HK-2 (cell line): ENCODE measurements around the gene CNDP1.
A peak's percentile ranks its signal among the peaks of the same experiment; 100 is the strongest.

Experiments used
- DNase-seq: peaks from one replicate; pipeline ENCODE4 v3.0.0-alpha.2; 2018; ENCODE audit not compliant: unreplicated experiment

Gene CNDP1

DNA sequence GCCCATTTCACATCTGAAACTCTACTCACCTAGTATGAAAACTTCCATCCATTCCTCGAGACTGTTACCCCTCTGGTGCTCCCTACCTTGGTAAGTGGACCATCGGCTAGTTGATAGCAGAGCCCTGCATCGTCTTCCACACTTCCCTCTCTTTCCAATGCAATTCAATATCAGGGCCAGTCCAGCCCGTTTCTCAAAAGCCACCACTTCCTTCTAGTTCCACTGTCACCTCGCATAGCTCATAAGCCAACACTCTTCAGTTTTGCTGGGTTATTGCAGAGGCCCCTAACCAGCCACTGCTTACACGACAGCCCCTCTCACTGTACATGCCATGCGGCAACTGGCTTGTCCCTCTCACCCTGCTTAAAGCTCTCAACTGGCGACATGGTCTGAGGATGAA is 53.1 kb downstream of the CNDP1 start:
- no peak for DNase-seq

DNA sequence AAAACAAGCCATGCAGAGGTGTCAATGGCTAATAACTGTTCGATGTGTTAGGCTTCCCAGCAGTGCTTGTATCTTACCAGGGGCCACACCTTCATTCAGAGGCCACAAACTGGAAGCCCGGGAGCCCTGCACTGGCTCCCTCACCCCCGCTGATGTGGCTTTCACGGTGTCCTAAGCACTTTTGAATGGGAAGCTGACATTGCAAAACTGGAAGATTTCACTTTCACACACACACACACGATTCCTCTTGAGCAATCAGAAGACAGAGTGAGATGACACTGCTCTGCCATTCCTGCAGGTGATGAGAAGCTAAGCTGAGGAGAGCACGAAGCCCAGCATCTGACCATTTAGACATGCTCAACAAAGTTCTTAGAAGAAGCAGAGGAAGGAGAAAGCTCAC is 54.7 kb downstream of the CNDP1 start:
- no peak for DNase-seq

DNA sequence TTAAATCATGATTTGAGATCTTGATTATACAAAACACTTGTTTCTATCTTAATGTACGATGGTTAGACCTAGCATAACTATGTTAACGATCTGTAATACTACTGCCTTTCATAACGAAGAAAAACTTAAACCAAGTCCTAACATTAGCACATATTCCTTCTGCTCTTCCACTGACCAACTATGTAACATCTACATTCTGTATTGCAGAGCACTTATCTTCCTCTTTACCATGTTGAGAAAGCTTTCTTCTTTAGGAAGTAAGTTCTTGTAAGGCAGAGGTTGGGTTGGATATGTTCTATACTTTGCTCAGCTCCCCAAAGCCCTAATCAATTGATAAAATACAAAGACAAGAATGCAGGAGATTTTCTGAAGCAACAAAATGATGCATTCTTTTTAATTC is 55.5 kb downstream of the CNDP1 start:
- DNase-seq = no peak

DNA sequence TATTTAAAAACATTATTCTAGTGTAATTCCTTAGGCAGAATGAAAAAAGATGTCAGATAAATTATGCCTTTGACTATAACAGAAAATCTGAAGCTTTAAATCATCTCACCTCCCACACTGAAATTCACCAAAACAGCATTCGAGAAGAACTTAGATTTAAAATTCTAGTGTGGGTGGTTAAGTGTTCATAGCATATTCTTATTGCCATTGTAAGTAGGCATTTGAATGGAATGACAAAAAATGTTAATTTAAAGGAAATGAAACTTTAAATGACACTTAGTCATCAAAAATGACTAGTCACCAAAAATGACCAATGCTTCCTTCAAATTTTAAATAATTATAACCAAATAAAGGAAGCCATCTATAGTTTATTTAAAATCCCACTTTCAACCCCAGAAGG is 56.4 kb downstream of the CNDP1 start:
- DNase-seq = no peak

DNA sequence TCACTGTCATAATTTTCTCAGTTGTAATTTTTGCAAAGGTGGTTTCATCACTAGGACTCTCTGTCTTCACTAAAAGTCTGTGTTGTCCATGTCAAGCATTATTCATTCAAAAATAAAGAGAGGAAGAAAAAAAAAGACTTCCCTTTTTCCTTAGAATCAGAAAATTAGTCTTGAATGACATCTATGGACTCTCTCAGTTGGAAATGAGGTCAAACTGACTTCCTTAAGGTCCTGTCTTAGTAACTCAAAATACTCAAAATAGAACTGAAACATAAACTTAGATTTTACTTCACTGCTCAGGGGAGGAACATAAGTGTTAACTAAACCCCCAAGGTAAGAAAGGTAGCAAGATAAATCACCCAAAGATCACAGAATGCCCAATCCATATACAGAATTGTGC is 61.1 kb downstream of the CNDP1 start:
- no peak for DNase-seq

DNA sequence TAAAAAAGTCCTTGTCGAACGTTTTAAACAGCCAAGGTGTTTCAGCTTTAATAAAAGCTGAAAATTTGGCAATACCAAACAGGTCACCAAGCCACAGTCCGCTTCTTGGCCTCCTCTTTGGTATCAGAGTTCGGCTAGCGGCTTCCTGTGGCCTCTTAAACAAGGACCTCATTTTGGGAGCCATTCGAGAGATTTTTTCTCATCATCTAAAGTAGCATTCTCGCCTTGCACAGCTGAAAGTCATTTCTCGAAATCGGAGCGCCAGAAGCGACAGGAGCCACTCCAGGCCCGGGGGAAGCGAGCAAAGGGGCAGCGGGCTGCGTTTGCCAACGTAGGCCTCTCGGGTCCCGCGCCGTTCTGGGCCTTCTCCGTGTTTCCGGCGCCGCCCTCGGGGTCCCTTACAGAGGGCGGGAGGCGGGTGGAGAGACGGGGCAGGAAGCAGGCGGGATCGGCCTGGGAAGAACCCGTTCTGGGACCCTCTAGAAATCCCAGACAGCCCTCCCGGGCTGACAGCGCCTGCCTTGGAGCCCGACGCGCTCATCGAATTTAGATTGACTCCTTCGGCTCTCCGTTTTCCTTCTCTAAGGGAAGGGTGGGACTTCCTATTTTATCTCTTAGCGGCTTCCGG is 62.8 kb downstream of the CNDP1 start:
- DNase-seq = peak; percentile 60

DNA sequence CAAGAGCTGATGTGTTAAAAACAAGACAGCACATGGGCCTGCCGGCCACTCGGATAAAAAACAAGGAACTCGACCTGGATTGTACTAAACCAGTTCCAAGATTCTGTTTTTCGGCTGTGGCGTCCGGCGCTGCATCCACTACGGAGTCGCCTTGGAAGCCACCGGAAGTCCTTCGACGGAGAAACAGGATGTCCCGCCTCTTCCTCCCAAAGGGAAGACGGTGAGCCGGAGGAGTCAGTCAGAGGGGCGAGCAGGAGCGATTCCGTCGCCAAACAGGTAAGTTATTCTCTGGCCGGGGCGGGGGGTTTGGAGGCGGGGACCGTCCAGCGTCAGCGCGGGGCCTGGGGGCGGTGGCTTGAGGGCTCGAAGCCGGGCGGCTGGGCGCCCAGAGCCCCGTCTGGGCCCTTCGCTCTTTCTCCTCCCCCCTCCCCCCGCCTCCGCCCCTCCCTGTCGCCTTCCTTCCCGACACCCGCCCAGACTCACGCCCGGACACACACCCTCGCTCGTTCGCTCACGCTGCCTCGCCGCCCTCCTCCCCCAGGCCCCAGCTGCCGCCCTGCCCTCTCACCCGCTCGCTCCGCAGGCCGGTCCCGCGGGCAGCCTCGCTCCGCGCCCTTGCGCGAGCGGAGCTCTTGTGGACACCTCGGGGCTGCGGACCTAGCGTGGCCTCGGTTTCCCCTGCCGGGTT is 63.5 kb downstream of the CNDP1 start, which contains the start of gene ZNF407:
Gene ZNF407 (plus strand): TSS at position 209 of the 688 bp plus-strand sequence. CDS start 33,150 bp downstream, outside the sequence.
- DNase-seq = peak; percentile 81

DNA sequence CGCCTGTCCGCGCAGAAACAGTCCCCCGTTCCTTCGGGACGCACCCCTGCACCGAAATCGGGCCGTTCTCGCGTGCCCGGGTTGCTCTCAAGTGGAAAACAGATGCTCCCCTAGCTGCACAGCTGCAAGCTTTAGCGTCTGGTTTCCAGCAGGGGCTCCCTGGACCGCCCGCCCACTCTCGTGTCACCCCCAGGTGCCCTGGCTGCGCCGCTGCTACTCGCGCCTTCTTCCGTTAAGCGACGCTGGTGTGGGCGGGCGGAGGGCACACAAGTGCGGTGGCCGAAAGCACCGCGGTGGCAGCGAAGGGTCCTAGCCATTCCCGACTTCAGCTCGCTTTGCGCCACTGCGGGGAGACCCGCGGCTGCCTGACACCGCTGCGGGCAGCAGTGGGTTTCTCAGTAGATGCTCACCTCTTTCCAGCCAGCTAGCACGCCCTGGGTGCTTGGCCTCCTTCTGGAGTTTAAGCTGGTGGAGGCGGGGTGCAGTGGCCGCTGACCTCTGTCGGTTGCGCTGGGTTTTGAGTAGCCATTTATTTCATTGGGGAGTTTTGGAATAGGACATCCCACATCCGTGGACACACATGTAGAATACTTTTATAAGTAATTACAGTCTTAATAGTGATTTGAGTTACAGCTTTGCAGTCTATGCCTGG is 64.2 kb downstream of the CNDP1 start:
- DNase-seq = peak; percentile 42

DNA sequence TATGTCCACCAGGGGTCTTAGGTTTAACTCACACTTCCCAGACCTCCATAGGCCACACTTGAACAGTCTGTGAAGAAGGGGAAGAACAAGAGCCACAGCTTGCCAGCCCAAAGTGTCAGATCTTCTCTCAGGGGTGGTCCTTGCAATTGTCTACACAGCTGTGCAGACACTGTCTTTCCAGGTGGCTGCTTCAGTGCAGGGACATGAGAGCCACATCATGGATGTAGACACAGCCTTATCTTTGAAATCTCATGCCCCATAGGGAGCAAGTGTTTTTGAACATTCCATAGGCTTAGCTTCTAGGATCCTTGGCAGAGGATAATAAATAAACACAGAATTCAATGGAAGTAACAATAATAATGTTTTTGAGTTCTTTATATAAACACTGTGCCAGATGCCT is 70.1 kb downstream of the CNDP1 start:
- DNase-seq = no peak

DNA sequence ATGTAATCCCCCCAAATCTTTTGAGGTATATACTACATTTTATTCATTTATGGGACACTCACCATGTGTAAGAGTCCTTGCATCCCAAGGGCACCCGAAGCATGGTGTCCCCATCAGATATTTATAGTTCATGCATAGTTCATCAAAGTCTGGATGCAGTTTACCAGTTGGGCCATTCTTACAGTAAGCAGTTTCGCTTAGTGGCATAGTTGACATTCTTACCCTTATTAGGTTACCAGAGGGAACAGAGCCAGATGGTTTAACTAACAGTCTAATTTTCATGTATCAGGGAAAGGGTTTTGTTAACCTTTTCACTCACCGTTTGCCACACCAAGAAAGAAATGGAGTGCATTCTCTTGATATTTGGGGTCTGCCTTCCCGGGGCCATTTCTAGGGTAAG is 70.5 kb downstream of the CNDP1 start:
- no peak for DNase-seq

DNA sequence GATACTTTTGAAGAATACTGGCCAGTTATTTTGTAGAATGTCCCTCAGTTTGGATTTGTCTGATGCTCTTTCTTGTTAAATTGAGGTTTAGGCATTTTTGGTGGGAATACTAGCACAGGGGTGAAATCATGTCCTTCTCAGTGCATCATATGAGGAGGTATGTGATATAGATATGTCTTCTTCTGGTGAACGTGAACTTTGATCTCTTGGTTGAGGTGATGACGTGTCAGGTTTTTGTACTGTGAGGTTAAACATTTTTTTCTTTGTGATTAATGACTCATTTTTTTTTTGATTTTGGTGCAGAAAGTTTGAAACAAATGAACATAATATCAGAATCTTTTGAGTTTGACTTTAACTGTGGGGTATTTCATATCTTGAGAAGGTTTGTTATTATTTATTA is 74.4 kb downstream of the CNDP1 start:
- DNase-seq = no peak

DNA sequence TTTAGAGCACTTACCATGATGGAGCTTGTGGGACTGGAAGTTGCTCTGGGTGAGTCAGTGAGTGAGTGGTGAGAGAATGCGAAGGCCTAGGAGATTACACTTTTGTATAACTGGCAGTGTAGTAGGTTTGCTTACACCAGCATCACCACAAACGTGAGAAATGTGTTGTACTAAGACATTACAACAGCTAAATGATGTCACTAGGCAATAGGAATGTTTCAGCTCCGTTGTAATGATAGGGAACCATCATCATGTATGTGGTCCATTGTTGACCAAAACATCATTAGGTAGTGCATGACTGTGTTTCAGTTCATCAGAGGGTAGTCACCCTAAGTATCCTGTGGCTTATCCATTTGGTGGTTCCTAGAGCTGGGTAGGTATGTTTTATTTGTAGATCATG is 75.2 kb downstream of the CNDP1 start:
- DNase-seq = no peak

DNA sequence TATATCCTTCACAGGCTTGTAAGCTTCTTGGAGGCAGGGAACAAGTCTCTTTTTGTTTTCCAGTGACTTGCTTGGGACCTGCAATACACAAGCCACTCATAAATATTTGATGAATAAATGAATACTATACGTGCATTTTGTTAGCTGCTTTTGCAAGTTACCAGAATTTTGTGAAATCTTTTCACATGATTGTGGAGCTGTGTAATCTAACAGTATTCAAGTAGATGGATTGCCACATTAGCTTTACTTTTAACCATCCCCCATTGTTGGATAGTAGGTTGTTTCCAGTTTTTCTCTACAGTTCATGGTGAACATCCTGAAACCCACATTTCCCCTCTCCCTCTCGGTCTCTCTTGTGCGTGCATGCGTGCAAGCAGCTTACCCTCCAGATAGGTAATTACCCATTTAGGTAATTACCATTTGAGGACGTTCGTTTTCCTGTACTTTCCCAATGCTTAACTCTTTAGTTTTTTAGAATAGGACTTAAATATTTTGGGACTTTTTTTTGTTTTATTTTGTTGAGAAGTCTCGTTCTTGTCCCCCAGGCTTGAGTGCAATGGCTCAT is 75.8 kb downstream of the CNDP1 start:
- DNase-seq = no peak

DNA sequence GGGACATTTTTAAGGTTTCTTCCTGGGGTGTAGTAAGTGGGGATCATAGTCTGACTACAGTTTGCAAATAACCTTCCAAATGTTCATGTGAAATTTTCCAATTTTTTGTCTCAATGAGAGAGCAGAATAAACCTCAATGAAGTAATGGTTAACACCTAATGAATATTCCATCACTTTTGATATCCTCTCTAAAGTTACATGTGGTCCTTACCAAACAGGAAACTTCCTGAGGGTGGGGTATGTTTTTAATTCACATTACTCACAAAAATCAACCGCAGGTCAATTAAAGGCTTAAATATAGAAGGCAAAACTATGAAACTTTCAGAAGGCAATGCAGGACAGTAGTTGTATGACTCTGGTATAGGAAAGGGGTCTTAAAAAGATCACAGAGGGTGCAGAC is 76.6 kb downstream of the CNDP1 start:
- DNase-seq = no peak

DNA sequence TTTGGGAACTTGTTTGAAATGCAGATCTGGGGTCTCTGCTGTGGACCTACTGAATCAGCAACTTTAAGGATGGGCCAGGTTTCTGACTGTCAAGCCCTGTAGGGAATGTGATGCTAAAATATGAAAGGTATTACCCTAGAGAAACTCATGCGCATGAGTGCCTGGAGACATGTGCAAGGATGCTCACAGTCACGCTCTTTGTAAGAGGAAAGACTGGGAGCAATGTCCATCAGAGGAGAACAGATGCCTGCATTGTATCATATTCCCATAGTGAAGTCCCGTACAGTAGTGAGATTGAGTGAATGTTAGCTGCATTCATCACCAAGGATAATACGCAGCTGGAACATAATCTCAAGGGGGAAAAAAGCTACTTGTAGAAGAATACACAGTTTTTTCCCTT is 77.5 kb downstream of the CNDP1 start:
- DNase-seq = no peak

DNA sequence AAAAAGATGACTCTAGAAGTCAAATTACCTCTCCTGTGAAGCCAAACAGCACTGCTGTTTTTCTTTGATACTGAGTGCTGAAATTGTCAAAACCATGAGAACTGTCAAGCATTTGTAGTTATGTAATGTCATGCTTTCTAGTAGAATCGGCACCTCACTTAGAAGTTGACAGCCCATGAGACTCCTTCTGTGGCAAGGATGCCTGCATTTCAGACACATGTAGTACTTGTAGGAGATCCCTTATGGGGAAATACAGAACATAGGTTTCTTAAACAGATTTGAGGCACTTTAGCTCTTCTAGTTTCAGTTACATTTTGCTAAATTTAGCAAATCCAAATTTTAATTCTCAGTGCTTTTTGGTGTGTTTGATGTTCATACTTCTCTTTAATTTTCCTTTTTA is 79.1 kb downstream of the CNDP1 start:
- DNase-seq = no peak

DNA sequence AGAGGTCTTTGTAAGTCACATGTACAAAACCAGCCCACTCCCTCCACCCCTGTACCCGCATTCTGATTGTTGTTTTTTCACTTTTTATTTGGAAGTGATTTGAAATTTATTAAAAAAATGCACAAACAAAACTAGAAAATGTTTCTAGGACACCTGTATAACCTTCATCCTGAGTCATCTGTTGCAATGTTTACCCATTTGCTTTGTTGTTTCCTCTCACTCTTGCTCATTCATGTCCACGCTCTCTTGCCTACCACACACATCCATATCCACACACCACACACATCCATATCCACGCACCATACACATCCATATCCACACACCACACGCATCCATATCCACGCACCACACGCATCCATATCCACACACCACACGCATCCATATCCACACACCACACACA is 82.2 kb downstream of the CNDP1 start:
- no peak for DNase-seq

DNA sequence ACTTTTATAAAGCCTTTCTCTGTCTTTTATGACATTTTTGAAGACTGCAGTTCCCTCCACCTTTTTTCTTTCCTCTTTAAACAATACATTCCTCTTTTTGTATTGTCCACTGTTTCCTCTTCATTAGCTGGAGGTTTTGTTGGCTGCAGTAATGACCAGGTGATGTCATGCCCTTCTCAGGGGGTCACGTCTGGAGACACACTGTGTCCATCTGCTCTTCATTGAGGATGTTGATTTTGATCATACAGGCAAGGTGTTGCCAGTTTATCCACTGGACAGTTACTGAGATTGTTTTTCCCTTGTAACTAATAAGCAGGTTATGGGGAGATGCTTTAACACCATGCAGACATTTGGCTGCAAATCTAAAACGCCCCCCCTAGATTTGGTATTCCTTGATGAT is 83.2 kb downstream of the CNDP1 start:
- no peak for DNase-seq

DNA sequence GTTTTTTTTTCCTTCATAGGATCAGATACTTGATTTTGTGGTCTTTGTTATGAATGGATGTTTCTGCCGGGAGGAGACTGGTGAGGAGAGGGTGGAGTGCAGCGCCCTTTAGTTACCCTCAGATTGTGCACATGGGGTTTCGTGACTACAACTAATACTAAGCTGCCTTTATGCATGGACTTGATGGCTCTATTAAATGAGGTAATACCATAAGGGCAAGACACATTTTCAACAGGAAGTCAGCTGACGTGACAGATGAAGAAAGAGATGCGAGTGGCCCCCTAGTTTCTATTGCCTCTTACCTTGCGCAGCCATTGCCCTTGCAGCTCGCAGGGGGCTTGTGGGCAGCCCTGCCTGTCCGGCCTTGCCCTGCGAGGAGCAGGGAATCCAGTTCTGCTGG is 87.8 kb downstream of the CNDP1 start:
- no peak for DNase-seq

DNA sequence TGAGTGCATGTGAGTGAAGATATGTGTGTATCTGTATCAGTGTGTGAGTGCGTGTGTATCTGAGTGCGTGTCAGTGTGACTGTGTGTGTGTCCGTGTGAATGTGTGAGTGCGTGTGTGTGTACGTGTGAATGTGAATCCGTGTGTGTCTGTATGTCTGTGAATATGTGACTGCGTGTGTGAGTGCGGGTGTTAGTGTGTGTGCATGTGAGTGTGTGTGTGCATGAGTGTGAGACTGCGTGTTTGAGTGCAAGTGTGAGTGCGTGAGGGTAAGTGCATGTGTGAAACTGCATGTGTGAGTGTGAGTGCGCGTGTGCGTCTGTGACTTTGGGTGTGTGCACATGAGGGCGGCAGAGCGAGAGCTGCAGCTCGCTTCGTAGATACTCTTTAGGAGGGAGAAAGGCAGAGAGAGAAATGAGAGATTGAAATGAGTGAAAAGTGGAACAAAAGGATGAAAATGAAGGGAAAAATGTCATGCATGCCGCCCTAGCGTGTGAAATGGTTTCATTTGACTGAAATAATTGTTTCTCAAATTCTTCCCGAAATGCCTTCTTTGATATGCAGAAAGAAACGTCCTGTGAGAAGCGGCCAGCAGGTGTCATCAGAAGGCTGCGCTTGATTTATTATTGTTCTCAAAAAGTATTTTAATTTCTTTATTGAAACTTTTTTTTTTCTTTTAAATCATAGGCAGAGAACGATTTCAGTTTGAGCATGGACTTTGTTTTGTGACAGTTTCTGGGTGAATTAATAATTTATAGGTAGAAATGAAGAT is 88.9 kb downstream of the CNDP1 start:
- DNase-seq = no peak

DNA sequence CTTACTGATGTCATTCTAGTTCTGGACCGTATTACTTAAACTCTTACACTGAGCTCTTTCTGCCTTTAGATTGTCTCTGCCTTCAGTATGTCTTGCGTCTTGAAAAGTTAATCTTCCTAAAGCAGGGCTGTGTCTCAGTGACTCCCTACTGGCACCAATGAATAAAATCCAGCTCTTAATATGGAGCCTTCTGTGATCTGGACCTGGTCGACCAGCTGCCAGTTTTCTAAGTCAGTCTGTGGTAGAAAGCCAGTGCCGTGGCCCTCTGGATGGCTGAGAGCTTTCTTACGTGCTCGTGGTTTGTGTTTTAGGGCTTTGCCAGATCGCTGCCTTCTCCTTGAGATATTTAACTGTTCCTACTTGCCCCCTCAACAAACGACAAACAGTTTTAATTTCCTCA is 90.2 kb downstream of the CNDP1 start:
- no peak for DNase-seq

DNA sequence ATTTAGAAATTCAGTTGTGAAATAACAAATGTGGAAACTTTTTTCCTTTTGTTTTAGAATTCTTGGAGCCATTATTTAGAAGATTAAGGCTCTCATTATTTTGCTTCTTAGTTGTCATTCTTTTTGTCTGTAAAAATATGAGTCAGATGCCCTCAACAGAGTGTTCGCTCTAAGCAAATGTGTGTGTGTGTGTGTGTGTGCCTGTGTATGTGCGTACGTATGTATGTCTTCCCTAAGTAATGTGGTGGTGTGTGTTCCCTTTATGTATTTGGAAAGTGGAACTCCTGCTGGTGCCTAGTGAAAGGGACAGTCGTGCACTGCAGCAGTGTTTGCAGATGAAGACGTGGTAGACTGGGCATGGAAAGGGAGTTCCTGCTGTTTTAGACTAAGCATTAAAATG is 90.9 kb downstream of the CNDP1 start:
- DNase-seq = no peak
